NCI-H1417 (cell line): ENCODE data around the gene DOLPP1.

Source experiments
- DNase-seq, 3 experiments: peaks; one replicate each; lab custom pipeline; 2025; lab: John Stamatoyannopoulos, UW

DOLPP1 gene

DNA sequence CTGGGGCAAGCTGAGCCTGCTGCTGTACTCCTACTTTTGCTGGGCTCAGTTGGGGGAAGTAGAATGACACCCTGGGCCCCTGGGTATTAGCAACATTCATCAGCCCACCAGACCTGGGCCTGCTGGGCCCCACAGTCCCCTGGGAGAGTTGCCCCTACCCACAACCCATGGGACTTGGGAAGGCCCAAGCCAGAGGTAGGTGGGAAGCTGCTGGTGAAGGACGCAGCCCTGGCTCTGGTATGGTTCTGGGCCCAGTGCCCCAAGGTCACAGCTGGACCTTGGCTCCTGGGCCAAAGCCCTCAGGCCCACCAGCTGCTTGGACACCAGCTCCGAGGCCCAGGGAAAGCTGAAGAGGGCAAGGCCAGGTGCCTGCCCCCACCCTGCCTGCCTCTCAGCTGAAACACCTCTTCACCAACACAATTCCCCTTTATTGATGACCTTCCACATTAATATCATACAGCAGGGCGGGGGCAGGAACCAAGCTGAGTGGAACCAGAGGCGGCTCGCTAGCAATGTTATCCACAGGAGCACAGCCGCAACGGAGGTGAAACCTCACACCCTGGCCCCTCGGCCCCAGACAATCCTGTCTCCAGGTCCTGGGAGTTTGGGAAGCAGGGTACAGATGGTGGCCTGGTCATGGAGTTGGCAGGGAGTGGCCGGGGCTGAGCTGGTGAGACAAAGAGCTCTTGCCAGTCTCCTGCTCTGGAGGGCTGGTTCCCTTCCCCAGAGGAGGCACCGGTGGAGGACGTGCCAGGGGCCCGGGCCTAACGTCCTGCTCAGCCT lies 13.7 kb downstream of the DOLPP1 start:
- DNase-seq: no peak

DNA sequence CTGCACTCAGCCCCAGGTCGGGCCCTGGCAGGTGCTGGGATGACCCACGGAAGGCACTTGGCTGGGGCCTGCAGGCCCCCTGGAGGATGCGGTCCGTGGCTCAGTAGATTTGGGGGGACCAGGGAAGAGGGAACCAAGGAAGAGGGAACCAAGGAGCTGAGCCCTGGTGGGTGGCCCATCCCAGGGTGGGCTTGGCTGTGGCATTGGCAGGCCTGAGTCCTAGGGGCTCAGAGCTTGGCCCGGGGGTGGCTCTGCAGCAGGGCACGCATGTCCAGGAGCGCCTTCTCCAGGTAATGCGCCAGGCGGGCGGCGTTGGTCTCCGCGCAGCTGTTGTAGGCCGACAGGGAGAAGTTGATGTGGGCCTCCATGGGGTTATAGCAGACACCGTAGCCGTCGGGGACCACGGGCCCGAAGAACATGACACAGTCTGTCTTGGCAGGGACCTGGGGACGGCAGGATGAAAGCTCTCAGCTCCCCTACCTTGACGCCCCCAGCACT lies 14.3 kb downstream of the DOLPP1 start:
- no peak for DNase-seq

GRCh38 chr9:129095908-129096307 lies 15.0 kb downstream of the DOLPP1 start:
- no peak for DNase-seq

GRCh38 chr9:129097671-129098306 lies 16.9 kb downstream of the DOLPP1 start:
- no peak for DNase-seq

DNA sequence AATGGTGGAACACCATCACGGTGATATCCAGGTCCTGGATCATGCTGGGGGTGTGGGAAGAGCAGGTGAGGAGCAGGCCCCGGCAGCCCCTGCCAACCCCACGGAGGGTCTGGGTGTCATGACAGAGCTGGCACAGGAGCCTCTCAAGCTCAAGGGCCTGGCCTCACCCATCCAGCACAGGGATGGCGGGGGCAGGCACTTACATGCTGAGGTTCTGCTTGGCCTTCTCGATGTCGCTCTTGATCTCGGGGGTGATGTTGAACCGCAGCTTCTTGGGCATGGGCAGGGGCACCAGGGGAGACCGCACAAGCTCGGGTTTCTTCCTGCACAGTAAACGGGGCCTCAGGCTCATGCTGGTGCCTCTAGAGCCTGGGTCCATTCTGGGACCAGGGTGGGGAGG lies 17.4 kb downstream of the DOLPP1 start:
- no peak for DNase-seq

DNA sequence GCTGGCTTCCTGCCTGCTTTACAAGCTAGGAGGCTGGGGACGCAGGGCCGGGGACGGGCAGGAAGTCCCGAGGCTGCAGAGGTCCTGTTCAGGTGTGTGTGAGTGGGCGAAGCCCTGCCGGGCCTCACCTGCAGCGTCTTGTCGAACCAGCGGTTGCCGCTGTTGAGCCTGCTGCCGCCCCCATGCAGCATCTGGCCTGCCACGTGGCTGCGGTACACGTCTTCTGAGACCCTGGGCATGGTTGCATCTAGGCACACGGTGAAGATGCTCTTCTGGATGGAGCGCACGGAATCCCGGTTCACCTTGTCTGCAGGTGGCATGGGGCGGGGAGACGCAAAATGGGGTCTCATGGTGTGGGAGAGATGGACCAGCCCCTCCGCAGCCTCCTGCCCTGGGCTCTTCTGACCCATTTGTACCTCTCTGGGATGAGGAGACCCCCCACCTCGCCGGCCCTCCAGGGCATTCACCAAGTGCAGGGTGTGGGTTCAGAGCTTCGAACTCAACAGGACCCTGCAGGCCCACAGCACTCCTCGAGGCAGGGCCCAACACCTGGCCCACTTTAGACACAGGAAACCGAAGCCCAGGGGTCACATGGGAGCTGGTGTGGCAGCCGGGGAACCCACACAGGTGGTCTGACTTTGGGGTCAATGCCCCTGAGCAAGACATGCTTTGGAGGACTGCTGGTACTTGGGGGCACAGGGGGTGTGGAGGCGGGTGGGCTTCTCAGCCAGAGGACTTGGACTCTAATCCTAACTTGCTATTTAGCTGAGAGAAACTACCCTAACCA lies 19.7 kb downstream of the DOLPP1 start:
- no peak for DNase-seq

DNA sequence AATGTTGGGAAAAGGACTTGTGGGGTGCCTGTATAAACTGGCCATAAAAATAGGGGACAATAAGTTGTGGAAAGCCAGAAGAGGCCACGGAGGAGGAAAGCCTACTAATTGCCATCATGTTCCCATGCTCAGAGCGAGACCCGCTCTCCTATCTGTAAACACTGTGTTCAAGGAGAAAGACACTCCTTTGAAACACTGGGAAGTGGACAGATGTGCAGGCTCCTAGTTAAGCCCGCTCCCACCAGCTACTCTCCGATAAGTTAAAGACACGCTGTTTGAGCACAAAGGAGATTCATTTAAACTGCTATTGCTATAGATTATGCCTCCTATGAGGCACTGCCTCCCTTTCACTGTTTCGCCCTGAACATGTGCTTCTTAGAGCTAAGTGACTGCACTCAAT lies 20.4 kb downstream of the DOLPP1 start:
- no peak for DNase-seq

DNA sequence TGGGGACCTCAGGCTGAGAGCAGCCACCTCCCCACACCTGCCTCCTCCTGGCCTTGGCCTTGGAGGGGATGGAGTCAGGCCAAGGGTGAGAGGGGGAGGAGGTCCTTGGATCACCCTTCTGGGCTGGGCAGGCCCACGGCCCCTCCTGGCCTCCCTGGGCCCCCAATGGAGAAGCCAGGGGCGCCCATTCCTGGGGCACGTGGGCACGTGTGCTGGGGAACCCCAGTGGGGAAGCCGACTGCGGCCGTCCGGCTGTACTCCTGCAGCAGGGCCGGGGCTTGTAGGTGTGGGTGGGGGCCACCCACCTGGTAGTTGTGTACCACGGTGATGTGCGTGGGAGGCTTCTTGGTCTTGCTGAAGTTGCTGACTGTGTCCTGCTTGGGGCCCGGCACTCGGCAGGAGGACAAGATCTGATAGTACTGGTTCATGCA lies 21.2 kb downstream of the DOLPP1 start:
- DNase-seq: no peak

GRCh38 chr9:129102791-129103594 lies 22.1 kb downstream of the DOLPP1 start:
- DNase-seq: peak; percentile 12 to 62 (median 43)

DNA sequence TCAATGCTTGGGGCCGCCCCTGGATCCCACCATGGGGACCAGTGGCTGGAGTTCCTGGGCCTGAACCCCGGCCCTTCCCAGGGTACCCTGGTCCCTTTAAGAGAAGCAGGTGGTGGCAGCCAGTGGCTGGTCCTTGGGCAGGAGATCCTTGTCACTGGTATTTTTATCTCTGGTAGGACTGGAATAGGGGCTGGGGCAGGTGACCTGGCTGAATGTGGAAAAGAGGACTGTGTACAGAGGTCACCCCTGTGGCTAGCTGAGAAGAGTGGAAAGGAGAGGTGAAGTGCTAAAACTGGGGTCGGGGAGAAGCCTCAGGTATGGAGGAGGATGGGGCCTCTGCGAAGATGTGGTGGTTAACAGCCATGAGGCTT lies 22.7 kb downstream of the DOLPP1 start:
- DNase-seq: no peak

DNA sequence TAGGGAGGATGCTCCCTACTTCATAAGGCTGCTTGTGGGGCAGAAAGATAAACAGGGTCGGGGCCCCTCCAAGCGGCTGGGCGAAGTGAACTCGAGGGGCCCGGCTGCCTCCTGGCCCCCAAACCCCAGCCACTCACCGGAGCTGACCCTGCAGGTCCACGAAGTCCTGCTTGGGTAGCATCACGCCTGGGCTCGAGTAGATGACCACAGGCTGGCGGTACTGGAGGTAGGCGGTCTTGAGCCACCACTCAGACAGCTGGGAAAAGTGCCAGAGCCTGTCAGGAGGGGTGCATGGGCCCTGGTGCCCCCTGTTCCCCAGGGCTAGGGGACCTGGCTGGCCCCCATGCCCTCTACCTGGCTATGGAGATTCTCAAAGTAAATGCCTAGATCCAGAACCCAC lies 23.1 kb downstream of the DOLPP1 start:
- no peak for DNase-seq

- DNase-seq: no peak
These were observed 25.2 kb downstream of the DOLPP1 start for GRCh38 chr9:129105857-129106694.

DNA sequence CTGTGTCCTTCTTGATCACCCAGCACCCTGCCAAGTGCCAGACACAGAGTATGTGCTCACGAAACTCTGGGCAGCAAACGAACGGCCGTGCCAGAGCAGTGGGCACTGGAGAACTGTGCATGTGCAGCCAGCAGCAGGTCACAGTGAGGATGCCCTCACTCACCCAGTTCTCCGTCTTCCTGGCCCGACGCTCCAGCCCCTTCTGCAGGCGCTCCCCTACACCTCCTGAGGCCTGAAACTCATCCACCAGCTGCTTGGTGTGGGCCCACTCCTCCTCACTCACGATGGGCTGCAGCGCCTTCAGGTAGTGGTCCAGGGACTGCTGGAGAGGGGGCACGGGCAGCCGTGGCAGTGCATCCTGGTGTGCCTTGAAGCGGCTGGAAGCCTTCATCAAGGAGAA lies 26.7 kb downstream of the DOLPP1 start:
- DNase-seq: no peak

DNA sequence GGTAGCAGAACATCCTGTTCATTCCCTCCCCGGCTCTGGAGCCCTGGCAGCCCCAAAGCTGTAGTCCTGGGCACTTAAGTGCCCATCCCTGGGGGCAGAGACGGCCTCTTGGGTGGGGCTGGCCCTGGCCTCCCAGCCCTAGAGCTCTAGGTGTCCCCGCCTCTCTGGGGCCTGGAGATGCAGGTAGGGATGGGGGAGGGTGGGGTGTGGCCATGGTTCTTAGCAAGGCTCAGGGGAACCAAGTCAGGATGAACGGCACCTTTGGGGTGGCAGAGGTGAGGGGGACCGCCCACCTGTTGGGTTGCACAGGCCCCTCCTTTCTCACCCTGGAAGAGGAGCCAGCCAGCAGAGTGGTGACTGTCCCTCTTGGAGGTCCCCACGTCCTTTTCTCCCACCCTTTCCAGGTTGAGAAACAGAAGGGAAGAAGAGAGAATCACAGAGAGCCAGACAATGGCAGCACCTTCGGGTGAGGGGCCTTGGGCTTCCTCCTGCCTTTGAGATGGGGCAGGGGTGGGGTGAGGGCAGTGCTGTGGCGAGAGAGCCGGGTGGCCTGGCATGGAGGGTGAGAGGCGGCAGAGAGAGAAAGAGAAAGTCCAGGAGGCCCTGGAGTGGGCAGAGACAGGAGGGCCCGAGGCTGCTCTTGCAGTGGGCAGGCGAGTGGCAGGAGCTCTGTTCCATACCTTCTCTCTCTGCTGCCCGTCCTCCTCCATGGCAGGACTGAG lies 27.3 kb downstream of the DOLPP1 start:
- DNase-seq: no peak

GRCh38 chr9:129108805-129109536 lies 28.1 kb downstream of the DOLPP1 start:
- DNase-seq: no peak

DNA sequence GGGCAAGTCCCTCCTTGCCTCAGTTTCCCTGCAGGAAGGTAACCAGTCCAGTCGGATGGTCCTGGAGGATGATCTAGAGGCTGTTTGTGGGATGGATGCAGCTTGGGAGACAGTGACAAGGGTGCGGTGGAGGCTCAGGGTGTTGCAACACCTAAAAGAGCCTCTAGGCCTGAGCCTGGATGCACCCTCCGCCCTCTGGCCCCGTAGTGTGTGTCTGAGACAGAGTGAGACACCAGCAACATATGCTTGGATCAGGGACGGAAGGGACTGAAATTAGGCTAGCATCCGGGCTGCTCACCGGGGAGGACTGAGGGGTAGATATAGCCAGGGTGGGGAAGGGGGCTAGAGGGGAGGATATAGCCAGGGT lies 28.6 kb downstream of the DOLPP1 start:
- DNase-seq: no peak

DNA sequence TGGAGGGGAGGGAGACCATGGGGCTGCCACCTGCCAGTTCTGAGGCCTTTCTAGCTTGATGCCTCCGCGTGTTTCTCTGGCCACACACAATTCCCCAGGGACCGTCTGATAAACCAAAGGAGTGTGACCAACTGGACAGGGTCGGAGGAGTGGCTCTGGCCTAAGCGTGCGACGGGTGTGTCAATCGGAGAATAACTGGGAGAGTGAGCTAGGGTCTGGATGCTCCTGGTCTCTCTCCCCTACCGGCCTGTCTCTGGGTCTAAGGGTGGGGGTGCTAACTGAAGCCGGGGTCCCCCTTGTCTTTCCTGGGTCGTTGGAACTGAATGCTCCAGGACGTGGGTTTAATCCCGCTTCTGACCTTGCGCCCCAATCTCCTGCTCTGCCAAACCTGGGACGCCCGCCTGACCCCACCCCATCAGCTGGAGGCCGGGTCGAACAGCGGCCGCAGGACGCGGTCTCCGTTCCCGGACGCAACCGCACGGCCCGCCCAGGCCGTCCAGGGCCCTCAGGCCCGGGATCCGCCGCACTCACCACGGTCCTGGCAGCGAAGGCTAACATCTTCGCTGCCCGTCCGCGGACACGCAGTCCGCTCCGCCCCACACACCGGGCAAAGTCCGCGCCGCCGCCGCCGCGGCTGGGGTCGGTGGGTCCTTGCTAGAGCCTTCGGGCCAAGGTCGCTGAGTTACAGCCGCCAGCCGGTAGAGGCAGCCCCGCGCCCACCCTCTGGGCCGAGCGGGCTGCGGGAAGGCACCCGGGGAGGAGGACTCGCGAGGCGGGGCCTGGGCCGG lies 29.2 kb downstream of the DOLPP1 start:
- peak in 1 of 3 experiments; percentile 60 for DNase-seq

GRCh38 chr9:129110740-129111527 lies 30.0 kb downstream of the DOLPP1 start, which contains the start of the genes CRAT and PTPA:
Gene CRAT (minus strand): TSS chr9:129110793. CDS start chr9:129110509, 284 bp downstream.
Gene PTPA (plus strand): TSS chr9:129111415. CDS start chr9:129111601, 186 bp downstream.
- peak; percentile 85 to 95 (median 93) for DNase-seq
